Liver (tissue), 3 donors: ENCODE measurements around the gene CEP83.

ENCODE experiments used
- RXRA ChIP-seq, 2 donors: IDR thresholded peaks; 2 replicates each; pipeline ENCODE4 v1.6.1; 2017 to 2018; ENCODE audit warnings: antibody characterized with exemption in 2 of 2, mild to moderate bottlenecking in 1 of 2
- TF ChIP-seq, protein P1 (sequence below): fragments of 150-350 bp; IDR thresholded peaks from 2 replicates; pipeline ENCODE4 v1.5.1; 2017; ENCODE audit warnings: improper control_type of control experiment, low read depth, low read length; ENCODE audit not compliant: missing input control
- TF ChIP-seq, protein P2 (sequence below): IDR thresholded peaks from 2 replicates; pipeline ENCODE4 v1.6.1; 2016; ENCODE audit warnings: antibody characterized with exemption
- donor health status: healthy.
- donor health status: healthy.

DNA sequence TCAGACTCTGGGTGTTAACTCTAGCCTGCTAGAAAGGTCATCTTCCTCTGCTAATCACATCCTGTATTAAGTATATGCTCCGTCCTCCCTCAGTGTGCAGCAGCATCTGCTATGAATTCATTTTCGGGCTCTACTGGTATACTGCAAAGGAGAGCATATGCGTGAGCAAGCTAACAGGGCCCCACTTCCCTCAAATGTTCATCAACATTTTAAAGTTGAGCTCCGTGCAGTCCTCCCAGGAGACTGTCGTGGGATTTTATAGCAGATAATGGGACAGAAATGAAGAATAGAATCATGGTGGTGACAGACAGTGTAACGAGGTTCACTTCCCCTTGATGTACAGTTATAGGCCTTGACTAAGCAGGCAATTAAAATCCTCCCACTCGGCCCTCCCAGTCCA, 179.6 kb downstream of the CEP83 start:
- TF ChIP-seq, protein P1, sequence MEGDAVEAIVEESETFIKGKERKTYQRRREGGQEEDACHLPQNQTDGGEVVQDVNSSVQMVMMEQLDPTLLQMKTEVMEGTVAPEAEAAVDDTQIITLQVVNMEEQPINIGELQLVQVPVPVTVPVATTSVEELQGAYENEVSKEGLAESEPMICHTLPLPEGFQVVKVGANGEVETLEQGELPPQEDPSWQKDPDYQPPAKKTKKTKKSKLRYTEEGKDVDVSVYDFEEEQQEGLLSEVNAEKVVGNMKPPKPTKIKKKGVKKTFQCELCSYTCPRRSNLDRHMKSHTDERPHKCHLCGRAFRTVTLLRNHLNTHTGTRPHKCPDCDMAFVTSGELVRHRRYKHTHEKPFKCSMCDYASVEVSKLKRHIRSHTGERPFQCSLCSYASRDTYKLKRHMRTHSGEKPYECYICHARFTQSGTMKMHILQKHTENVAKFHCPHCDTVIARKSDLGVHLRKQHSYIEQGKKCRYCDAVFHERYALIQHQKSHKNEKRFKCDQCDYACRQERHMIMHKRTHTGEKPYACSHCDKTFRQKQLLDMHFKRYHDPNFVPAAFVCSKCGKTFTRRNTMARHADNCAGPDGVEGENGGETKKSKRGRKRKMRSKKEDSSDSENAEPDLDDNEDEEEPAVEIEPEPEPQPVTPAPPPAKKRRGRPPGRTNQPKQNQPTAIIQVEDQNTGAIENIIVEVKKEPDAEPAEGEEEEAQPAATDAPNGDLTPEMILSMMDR, result no peak
- TF ChIP-seq RXRA (IDR thresholded peaks at IDR 0.05), result no peak
- TF ChIP-seq, protein P2, sequence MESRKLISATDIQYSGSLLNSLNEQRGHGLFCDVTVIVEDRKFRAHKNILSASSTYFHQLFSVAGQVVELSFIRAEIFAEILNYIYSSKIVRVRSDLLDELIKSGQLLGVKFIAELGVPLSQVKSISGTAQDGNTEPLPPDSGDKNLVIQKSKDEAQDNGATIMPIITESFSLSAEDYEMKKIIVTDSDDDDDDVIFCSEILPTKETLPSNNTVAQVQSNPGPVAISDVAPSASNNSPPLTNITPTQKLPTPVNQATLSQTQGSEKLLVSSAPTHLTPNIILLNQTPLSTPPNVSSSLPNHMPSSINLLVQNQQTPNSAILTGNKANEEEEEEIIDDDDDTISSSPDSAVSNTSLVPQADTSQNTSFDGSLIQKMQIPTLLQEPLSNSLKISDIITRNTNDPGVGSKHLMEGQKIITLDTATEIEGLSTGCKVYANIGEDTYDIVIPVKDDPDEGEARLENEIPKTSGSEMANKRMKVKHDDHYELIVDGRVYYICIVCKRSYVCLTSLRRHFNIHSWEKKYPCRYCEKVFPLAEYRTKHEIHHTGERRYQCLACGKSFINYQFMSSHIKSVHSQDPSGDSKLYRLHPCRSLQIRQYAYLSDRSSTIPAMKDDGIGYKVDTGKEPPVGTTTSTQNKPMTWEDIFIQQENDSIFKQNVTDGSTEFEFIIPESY, result no peak
